ENCODE results near the gene CCL1. TPM values are rescaled to one million over a fixed set of nuclear protein-coding genes. Genes with fewer than 3 reads are reported as not detected.

CCL1 gene
- total and polyA plus RNA-seq, 10 of the 15 experiments (the other 5 are each of a cell fraction or from before 2014, with no cell fraction given) = 0.14 to 1.8 (median 0.40) TPM; not detected in 3

DNA sequence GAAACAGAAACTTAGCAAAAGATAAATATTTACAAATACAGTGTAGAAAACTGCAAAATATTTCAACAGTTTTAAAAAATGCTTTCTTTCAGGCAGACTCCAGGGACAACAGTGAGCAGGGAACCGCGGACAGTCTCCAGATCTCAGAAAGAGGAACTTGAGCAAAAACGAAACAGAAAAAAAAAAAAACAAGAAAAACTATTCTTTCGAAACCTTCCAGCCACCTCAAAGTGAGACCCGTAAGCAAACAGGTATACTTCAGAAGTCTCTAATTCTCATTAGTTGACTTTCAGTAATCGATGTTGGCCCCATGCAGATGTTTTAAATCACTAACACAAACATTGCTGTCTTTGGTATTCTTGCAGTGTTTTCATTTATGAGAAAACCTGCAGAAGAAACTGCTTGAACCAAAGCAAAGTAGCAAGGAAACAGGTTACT lies 15.7 kb upstream of the CCL1 start (continued):
- TF ChIP-seq, protein P1, sequence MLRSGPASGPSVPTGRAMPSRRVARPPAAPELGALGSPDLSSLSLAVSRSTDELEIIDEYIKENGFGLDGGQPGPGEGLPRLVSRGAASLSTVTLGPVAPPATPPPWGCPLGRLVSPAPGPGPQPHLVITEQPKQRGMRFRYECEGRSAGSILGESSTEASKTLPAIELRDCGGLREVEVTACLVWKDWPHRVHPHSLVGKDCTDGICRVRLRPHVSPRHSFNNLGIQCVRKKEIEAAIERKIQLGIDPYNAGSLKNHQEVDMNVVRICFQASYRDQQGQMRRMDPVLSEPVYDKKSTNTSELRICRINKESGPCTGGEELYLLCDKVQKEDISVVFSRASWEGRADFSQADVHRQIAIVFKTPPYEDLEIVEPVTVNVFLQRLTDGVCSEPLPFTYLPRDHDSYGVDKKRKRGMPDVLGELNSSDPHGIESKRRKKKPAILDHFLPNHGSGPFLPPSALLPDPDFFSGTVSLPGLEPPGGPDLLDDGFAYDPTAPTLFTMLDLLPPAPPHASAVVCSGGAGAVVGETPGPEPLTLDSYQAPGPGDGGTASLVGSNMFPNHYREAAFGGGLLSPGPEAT (IDR thresholded peaks at IDR 0.05; ENCODE audit: low read depth) = peak; percentile 78; the same call in 1 of the 2 replicates
- TF ChIP-seq MEF2B (IDR thresholded peaks at IDR 0.05; ENCODE audit: partially characterized antibody, poor library complexity, severe bottlenecking) (peak; percentile 42), POU2F2 (IDR thresholded peaks at IDR 0.05; ENCODE audit: borderline replicate concordance, low read depth, low read length) (no peak), PAX5 (IDR thresholded peaks at IDR 0.05; ENCODE audit: borderline replicate concordance, low read depth, low read length) (0 out of 2 replicates have a peak, but pooled peaks have one; percentile 38), BMI1 (IDR thresholded peaks at IDR 0.05; ENCODE audit: borderline replicate concordance) (peak; percentile 64; the same call in 1 of the 2 replicates), KLF5 (IDR thresholded peaks at IDR 0.05; ENCODE audit: partially characterized antibody) (no peak), SPI1 (IDR thresholded peaks at IDR 0.05; ENCODE audit: borderline replicate concordance, insufficient read depth, low read depth, low read length) (peak; percentile 72), NRF1 (conservative IDR thresholded peaks at IDR 0.05; ENCODE audit: low read depth, low read length) (no peak)
- TF ChIP-seq, protein P2, sequence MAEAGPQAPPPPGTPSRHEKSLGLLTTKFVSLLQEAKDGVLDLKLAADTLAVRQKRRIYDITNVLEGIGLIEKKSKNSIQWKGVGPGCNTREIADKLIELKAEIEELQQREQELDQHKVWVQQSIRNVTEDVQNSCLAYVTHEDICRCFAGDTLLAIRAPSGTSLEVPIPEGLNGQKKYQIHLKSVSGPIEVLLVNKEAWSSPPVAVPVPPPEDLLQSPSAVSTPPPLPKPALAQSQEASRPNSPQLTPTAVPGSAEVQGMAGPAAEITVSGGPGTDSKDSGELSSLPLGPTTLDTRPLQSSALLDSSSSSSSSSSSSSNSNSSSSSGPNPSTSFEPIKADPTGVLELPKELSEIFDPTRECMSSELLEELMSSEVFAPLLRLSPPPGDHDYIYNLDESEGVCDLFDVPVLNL (IDR thresholded peaks at IDR 0.05; ENCODE audit: low read depth, low read length) = no peak
- TF ChIP-seq, protein P3, sequence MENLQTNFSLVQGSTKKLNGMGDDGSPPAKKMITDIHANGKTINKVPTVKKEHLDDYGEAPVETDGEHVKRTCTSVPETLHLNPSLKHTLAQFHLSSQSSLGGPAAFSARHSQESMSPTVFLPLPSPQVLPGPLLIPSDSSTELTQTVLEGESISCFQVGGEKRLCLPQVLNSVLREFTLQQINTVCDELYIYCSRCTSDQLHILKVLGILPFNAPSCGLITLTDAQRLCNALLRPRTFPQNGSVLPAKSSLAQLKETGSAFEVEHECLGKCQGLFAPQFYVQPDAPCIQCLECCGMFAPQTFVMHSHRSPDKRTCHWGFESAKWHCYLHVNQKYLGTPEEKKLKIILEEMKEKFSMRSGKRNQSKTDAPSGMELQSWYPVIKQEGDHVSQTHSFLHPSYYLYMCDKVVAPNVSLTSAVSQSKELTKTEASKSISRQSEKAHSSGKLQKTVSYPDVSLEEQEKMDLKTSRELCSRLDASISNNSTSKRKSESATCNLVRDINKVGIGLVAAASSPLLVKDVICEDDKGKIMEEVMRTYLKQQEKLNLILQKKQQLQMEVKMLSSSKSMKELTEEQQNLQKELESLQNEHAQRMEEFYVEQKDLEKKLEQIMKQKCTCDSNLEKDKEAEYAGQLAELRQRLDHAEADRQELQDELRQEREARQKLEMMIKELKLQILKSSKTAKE (IDR thresholded peaks at IDR 0.05; ENCODE audit: low read depth, poor library complexity, severe bottlenecking) = peak; percentile 84

Data from GM12878 (cell line).